ENCODE data around the gene UTS2.

DNA sequence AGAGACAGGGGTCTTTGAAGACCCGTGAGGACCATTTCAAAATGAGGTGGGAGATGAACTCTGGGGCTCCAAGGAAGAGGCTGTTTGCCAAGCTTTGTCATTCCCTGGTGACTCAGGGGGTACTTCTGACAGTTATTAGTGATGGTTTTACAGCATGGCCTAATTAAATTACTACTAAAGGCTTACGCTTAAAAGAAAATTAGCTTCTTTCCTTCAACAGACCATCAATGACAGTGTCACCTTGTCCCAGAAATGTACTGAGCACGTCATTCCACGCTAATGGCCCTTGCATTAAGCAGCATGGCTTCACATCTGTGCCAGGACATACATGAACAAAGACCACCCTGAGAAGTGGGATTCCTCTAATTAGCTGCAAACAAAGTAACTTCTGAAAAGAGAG, 5.1 kb upstream of the UTS2 start:
- TF ChIP-seq NFE2L2 (IDR thresholded peaks at IDR 0.05; ENCODE audit: low read length) (no peak), IRF2 (CRISPR knock-in tag; IDR thresholded peaks at IDR 0.05) (no peak), CCDC6 (CRISPR knock-in tag; IDR thresholded peaks at IDR 0.05) (no peak)
- TF ChIP-seq, protein P1, sequence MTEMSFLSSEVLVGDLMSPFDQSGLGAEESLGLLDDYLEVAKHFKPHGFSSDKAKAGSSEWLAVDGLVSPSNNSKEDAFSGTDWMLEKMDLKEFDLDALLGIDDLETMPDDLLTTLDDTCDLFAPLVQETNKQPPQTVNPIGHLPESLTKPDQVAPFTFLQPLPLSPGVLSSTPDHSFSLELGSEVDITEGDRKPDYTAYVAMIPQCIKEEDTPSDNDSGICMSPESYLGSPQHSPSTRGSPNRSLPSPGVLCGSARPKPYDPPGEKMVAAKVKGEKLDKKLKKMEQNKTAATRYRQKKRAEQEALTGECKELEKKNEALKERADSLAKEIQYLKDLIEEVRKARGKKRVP (CRISPR knock-in tag; IDR thresholded peaks at IDR 0.05): no peak

Data from HepG2 (cell line).